K562 (cell line): ENCODE measurements around the gene ENOX2. TPM values are rescaled to one million over a fixed set of nuclear protein-coding genes. Genes with fewer than 3 reads are reported as not detected.

Source experiments
- ATF7 ChIP-seq: fragments of 450-650 bp; IDR thresholded peaks from 2 replicates; pipeline ENCODE4 v1.7.1; 2014; ENCODE audit warnings: mild to moderate bottlenecking, moderate library complexity
- ETV5 ChIP-seq: sonication (generic); formaldehyde crosslinking; IDR thresholded peaks from 2 replicates; pipeline ENCODE4 v1.4.0; 2020; ENCODE audit warnings: low read depth, mild to moderate bottlenecking, missing genetic modification reagents
- GTF2E2 ChIP-seq: fragments of 200-800 bp; sonication (Bioruptor generic); IDR thresholded peaks from 2 replicates; pipeline ENCODE4 v1.6.1; 2016; ENCODE audit warnings: missing genetic modification characterization, missing compliant biosample characterization
- HMG20A ChIP-seq: fragments of 450-650 bp; formaldehyde crosslinking; conservative IDR thresholded peaks from 2 replicates; pipeline ENCODE4 v1.4.0; 2020; ENCODE audit warnings: mild to moderate bottlenecking, mixed read lengths
- MAZ ChIP-seq, 2 experiments: fragments of 450-650 bp in 1 of 2; sonication (generic) in 1 of 2; formaldehyde crosslinking; IDR thresholded peaks in 1 of 2; conservative IDR thresholded peaks in 1 of 2; 2 replicates each; pipeline versions ENCODE4 v1.4.0 to v1.5.0; 2020; ENCODE audit warnings: mild to moderate bottlenecking in 1 of 2, missing genetic modification reagents in 1 of 2
- MEF2D ChIP-seq: conservative IDR thresholded peaks from 2 replicates; pipeline ENCODE4 v1.6.1; 2016; ENCODE audit warnings: low read depth, missing genetic modification characterization, missing compliant biosample characterization
- RBM14 ChIP-seq: fragments of 200-400 bp; formaldehyde crosslinking; IDR thresholded peaks from 2 replicates; pipeline ENCODE4 v1.6.1; 2018; ENCODE audit warnings: low read depth, mild to moderate bottlenecking, low read length, moderate library complexity, borderline replicate concordance; ENCODE audit not compliant: insufficient read depth
- TAF7 ChIP-seq: fragments of 450-650 bp; IDR thresholded peaks from 2 replicates; pipeline ENCODE4 v1.6.1; 2016; ENCODE audit warnings: missing genetic modification characterization, missing compliant biosample characterization
- TGIF2 ChIP-seq: sonication (generic); formaldehyde crosslinking; IDR thresholded peaks from 2 replicates; pipeline ENCODE4 v1.8.1; 2022; ENCODE audit warnings: mild to moderate bottlenecking, missing genetic modification reagents, moderate library complexity
- TRIM24 ChIP-seq, 2 experiments: fragments of 450-650 bp; IDR thresholded peaks; 2 replicates each; pipeline ENCODE4 v1.6.1; 2016
- YY1 ChIP-seq, 3 experiments: IDR thresholded peaks; 2 replicates each; pipeline ENCODE4 v1.6.1; 2011; ENCODE audit warnings: low read length in 2 of 3, mild to moderate bottlenecking in 2 of 3, moderate library complexity in 2 of 3, borderline replicate concordance in 1 of 3, control low read depth in 1 of 3, low read depth in 1 of 3; ENCODE audit not compliant: insufficient read depth in 3 of 3, insufficient replicate concordance in 2 of 3, control insufficient read depth in 1 of 3, insufficient read length in 1 of 3; ENCODE audit errors: extremely low read depth in 1 of 3
- ZNF347 ChIP-seq: fragments of 450-650 bp; formaldehyde crosslinking; IDR thresholded peaks from 2 replicates; pipeline ENCODE4 v1.4.0; 2020; ENCODE audit warnings: low read depth, mild to moderate bottlenecking, moderate library complexity
- ZNF764 ChIP-seq: fragments of 250-450 bp; sonication (Bioruptor Pico); IDR thresholded peaks from 2 replicates; pipeline ENCODE4 v1.4.0; 2020; ENCODE audit warnings: low read depth, mild to moderate bottlenecking, moderate library complexity
- polyA plus RNA-seq, 8 experiments: library from polyadenylated mRNA; depleted of rRNA in 4 of 8; stranded (reverse) in 5 of 8; unstranded in 3 of 8; fragments of >200 nt; fragmentation: Nextera tagmentation in 2 of 8; fragmentation: Illumina TruSeq in 1 of 8; extraction: Ambion mirVana in 2 of 8; extraction: Trizol in 1 of 8; gene quantifications; 2 replicates each; pipeline versions ENCODE4 v1.2.1 to v1.2.3, GENCODE V29; 2011 to 2014; ENCODE audit warnings: inconsistent platforms in 1 of 8, missing spikeins in 1 of 8
- total RNA-seq, 7 experiments: library from RNA; depleted of rRNA in 6 of 7; stranded (reverse); fragments of >200 nt in 6 of 7; fragmentation: Illumina TruSeq in 2 of 7; extraction: Trizol in 2 of 7; gene quantifications; 2 replicates each; pipeline versions ENCODE4 v1.2.1 to v1.2.3, GENCODE V29; 2011 to 2021; ENCODE audit warnings: low replicate concordance in 1 of 7
- TF ChIP-seq, protein P1 (sequence below): fragments of 150-350 bp; IDR thresholded peaks from 2 replicates; pipeline ENCODE4 v1.6.1; 2014; ENCODE audit warnings: low read depth, mild to moderate bottlenecking, low read length, borderline replicate concordance
- TF ChIP-seq, protein P2 (sequence below): fragments of 250-450 bp; sonication (Bioruptor Pico); IDR thresholded peaks from 2 replicates; pipeline ENCODE4 v1.4.0; 2020; ENCODE audit warnings: borderline replicate concordance
- TF ChIP-seq, protein P3 (sequence below): fragments of 450-650 bp; IDR thresholded peaks from 2 replicates; pipeline ENCODE4 v1.6.1; 2018; ENCODE audit warnings: mild to moderate bottlenecking, low read depth; ENCODE audit not compliant: partially characterized antibody
- TF ChIP-seq, protein P4 (sequence below), 3 experiments: fragments of 200-800 bp in 1 of 3; sonication (Bioruptor generic) in 1 of 3; sonication (generic) in 1 of 3; formaldehyde crosslinking in 1 of 3; IDR thresholded peaks; 2 replicates each; pipeline versions ENCODE4 v1.6.1 to v1.8.0; 2016 to 2022; ENCODE audit warnings: mild to moderate bottlenecking in 2 of 3, missing compliant biosample characterization in 2 of 3, missing genetic modification characterization in 2 of 3, missing genetic modification reagents in 1 of 3

Gene ENOX2
- total and polyA plus RNA-seq, 9 of the 15 experiments (the other 6 are each of a cell fraction or from before 2014, with no cell fraction given): 6.1 to 24.0 (median 13.8) TPM

DNA sequence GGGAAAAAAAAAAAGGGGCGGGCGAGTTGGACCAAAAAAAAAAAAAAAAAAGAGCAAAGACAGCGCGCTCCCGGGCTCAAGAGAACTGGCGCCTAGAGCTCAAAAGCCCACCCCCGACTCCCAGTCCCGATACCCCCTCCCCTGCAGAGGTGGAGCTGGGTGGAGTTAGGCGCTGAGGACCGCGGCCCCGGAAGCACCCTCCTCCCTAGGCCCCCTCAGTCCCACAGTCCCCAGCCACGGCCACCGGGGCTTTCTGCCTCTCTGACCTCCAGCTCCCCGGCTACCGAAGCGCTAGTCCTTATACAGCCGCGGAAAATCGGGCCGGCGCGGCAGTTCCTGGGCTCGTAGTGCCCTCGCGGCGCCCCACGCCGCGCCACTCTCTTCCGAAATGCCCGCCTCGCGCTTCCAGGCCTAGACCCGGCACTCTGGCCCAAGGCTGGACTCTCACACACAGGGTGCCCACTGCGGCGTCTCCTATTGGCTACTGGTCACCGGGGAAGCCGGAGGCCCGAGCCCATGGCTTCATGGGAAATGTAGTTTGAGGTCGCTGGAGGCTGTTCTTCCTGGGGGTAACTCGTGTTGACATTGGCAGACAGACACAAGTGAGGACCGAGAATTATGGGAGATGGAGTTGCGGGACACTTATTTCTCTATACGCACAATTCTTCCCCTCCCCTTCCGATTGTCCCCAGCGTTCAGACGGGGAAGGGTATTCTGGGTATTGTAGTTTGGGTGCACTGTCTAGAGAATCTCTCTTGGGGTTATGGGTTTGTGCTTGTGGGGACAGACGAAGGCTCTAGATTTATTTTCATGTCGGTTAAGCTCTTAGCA, at the start of gene ENOX2 (continued):
- TF ChIP-seq, protein P1, sequence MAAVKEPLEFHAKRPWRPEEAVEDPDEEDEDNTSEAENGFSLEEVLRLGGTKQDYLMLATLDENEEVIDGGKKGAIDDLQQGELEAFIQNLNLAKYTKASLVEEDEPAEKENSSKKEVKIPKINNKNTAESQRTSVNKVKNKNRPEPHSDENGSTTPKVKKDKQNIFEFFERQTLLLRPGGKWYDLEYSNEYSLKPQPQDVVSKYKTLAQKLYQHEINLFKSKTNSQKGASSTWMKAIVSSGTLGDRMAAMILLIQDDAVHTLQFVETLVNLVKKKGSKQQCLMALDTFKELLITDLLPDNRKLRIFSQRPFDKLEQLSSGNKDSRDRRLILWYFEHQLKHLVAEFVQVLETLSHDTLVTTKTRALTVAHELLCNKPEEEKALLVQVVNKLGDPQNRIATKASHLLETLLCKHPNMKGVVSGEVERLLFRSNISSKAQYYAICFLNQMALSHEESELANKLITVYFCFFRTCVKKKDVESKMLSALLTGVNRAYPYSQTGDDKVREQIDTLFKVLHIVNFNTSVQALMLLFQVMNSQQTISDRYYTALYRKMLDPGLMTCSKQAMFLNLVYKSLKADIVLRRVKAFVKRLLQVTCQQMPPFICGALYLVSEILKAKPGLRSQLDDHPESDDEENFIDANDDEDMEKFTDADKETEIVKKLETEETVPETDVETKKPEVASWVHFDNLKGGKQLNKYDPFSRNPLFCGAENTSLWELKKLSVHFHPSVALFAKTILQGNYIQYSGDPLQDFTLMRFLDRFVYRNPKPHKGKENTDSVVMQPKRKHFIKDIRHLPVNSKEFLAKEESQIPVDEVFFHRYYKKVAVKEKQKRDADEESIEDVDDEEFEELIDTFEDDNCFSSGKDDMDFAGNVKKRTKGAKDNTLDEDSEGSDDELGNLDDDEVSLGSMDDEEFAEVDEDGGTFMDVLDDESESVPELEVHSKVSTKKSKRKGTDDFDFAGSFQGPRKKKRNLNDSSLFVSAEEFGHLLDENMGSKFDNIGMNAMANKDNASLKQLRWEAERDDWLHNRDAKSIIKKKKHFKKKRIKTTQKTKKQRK: no peak
- TF ChIP-seq TAF7 (tag): no peak
- TF ChIP-seq HMG20A (CRISPR knock-in tag): no peak
- no peak for TF ChIP-seq RBM14
- peak; percentile 27; the same call in 1 of the 2 replicates for TF ChIP-seq ETV5 (CRISPR knock-in tag)
- no peak for TF ChIP-seq GTF2E2 (tag)
- 0 out of 4 replicates have a peak, but pooled peaks of 1 of the 2 experiments have one; percentile 12 for TF ChIP-seq TRIM24 (IDR thresholded peaks at IDR 0.05)
- peak in 1 of 3 experiments; percentile 31 for TF ChIP-seq YY1 (IDR thresholded peaks at IDR 0.05; ENCODE audit: borderline replicate concordance in 1 of 3, control insufficient read depth in 1 of 3, extremely low read depth in 1 of 3, insufficient read depth in 3 of 3, insufficient read length in 1 of 3, insufficient replicate concordance in 2 of 3, low read depth in 1 of 3, low read length in 2 of 3)
- TF ChIP-seq ZNF764 (CRISPR knock-in tag): no peak
- peak; percentile 41 to 56; a peak in 3 of 4 replicates for TF ChIP-seq MAZ (CRISPR knock-in tag; conservative IDR thresholded peaks at IDR 0.05 in 1 of 2, IDR thresholded peaks at IDR 0.05 in 1 of 2)
- TF ChIP-seq, protein P2, sequence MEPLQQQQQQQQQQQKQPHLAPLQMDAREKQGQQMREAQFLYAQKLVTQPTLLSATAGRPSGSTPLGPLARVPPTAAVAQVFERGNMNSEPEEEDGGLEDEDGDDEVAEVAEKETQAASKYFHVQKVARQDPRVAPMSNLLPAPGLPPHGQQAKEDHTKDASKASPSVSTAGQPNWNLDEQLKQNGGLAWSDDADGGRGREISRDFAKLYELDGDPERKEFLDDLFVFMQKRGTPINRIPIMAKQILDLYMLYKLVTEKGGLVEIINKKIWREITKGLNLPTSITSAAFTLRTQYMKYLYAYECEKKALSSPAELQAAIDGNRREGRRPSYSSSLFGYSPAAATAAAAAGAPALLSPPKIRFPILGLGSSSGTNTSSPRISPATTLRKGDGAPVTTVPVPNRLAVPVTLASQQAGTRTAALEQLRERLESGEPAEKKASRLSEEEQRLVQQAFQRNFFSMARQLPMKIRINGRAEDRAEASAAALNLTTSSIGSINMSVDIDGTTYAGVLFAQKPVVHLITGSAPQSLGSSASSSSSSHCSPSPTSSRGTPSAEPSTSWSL (CRISPR knock-in tag): no peak
- no peak for TF ChIP-seq TGIF2 (CRISPR knock-in tag)
- TF ChIP-seq, protein P3, sequence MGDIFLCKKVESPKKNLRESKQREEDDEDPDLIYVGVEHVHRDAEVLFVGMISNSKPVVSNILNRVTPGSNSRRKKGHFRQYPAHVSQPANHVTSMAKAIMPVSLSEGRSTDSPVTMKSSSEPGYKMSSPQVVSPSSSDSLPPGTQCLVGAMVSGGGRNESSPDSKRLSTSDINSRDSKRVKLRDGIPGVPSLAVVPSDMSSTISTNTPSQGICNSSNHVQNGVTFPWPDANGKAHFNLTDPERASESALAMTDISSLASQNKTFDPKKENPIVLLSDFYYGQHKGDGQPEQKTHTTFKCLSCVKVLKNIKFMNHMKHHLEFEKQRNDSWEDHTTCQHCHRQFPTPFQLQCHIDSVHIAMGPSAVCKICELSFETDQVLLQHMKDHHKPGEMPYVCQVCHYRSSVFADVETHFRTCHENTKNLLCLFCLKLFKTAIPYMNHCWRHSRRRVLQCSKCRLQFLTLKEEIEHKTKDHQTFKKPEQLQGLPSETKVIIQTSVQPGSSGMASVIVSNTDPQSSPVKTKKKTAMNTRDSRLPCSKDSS: no peak
- no peak for TF ChIP-seq MEF2D (tag)
- TF ChIP-seq, protein P4, sequence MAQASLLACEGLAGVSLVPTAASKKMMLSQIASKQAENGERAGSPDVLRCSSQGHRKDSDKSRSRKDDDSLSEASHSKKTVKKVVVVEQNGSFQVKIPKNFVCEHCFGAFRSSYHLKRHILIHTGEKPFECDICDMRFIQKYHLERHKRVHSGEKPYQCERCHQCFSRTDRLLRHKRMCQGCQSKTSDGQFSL (CRISPR knock-in tag; IDR thresholded peaks at IDR 0.05): no peak
- TF ChIP-seq, protein P4 (tag; IDR thresholded peaks at IDR 0.05): no peak
- TF ChIP-seq ATF7: peak; percentile 66
- no peak for TF ChIP-seq ZNF347 (CRISPR knock-in tag)
